HAP-1 (cell line): ENCODE results near the gene TIAM2.
"Not testable (repeated sequence)": the region's sequence is repeated elsewhere in the genome, so short reads cannot be mapped to it uniquely, and the experiment has no call there.

ENCODE experiments used
- DNase-seq, 2 experiments: peaks; one replicate each; pipeline ENCODE4 v3.0.0-alpha.2; 2016 to 2020; ENCODE audit warnings: low spot score in 2 of 2
- H3K27me3 ChIP-seq: fragments of 250-450 bp; sonication (Bioruptor Pico); 2 replicates; pipeline ENCODE4 v1.5.1; 2020; ENCODE audit warnings: low read depth, mild to moderate bottlenecking, moderate library complexity
- H3K36me3 ChIP-seq: fragments of 250-450 bp; sonication (Bioruptor Pico); replicated peaks from 2 replicates; pipeline ENCODE4 v1.5.1; 2020; ENCODE audit warnings: mild to moderate bottlenecking
- H3K4me1 ChIP-seq: fragments of 250-450 bp; sonication (Bioruptor Pico); 2 replicates; pipeline ENCODE4 v1.5.1; 2020; ENCODE audit warnings: mild to moderate bottlenecking
- H3K4me3 ChIP-seq: fragments of 250-450 bp; sonication (Bioruptor Pico); 2 replicates; pipeline ENCODE4 v1.5.1; 2020; ENCODE audit warnings: mild to moderate bottlenecking, moderate library complexity
- H3K9me3 ChIP-seq: fragments of 250-450 bp; sonication (Bioruptor Pico); 2 replicates; pipeline ENCODE4 v1.5.1; 2020; ENCODE audit warnings: mild to moderate bottlenecking, moderate library complexity
- in situ Hi-C: fragments of 300-500 bp; cut with MboI; formaldehyde crosslinking; loops from 3 replicates; pipeline ENCODE4 v1.14.3; 2020; ENCODE audit warnings: low sequenced_read_pairs, inconsistent platforms, mixed read lengths

TIAM2 gene

GRCh38 chr6:155222506-155222905 is 227.4 kb downstream of the TIAM2 start:
- in situ Hi-C loops: no loop called here
- Histone ChIP-seq H3K27me3 (no peaks in the 10 kb centered on the region), H3K9me3 (no peaks in the 10 kb centered on the region), H3K4me3 (no peak overlapping the region), H3K4me1 (peaks cover 11% of the 10 kb centered on the region), H3K36me3 (no peaks in the 10 kb centered on the region)
- no peak for DNase-seq

- no peak for DNase-seq
- Histone ChIP-seq H3K4me3 (no peak overlapping the region), H3K4me1 (no peaks in the 10 kb centered on the region), H3K9me3 (no peaks in the 10 kb centered on the region), H3K27me3 (no peaks in the 10 kb centered on the region), H3K36me3 (no peaks in the 10 kb centered on the region)
- in situ Hi-C loops: no loop called here
These were observed 228.7 kb downstream of the TIAM2 start for GRCh38 chr6:155223646-155224451.

GRCh38 chr6:155224618-155225017 is 229.5 kb downstream of the TIAM2 start:
- H3K4me3 ChIP-seq: no peak overlapping the region
- in situ Hi-C loops: no loop called here
- H3K27me3 ChIP-seq: no peaks in the 10 kb centered on the region
- no peaks in the 10 kb centered on the region for H3K4me1 ChIP-seq
- no peak for DNase-seq
- H3K36me3 ChIP-seq: no peaks in the 10 kb centered on the region
- H3K9me3 ChIP-seq: no peaks in the 10 kb centered on the region

- no peak for DNase-seq
- no peak overlapping the region for H3K4me3 ChIP-seq
- no peaks in the 10 kb centered on the region for H3K36me3 ChIP-seq
- H3K4me1 ChIP-seq: no peaks in the 10 kb centered on the region
- H3K27me3 ChIP-seq: no peaks in the 10 kb centered on the region
- H3K9me3 ChIP-seq: no peaks in the 10 kb centered on the region
- in situ Hi-C loops: no loop called here
These were observed 231.9 kb downstream of the TIAM2 start for GRCh38 chr6:155227046-155227445.

GRCh38 chr6:155228546-155229166 is 233.5 kb downstream of the TIAM2 start:
- Histone ChIP-seq H3K36me3 (no peaks in the 10 kb centered on the region), H3K9me3 (peaks cover 2% of the 10 kb centered on the region; the same call in 1 of the 2 replicates), H3K4me1 (no peaks in the 10 kb centered on the region), H3K27me3 (no peaks in the 10 kb centered on the region), H3K4me3 (no peak overlapping the region)
- DNase-seq: no peak
- in situ Hi-C loops: no loop called here

GRCh38 chr6:155230975-155231374 is 235.9 kb downstream of the TIAM2 start:
- DNase-seq, H3K36me3 ChIP-seq, H3K9me3 ChIP-seq, in situ Hi-C loops, H3K4me1 ChIP-seq, H3K4me3 ChIP-seq, H3K27me3 ChIP-seq: not testable (repeated sequence)

- Histone ChIP-seq H3K4me1 (no peaks in the 10 kb centered on the region), H3K9me3 (peaks cover 15% of the 10 kb centered on the region), H3K36me3 (no peaks in the 10 kb centered on the region), H3K4me3 (no peak overlapping the region), H3K27me3 (no peaks in the 10 kb centered on the region)
- in situ Hi-C loops: no loop called here
- no peak for DNase-seq
These were observed 237.7 kb downstream of the TIAM2 start for GRCh38 chr6:155232848-155233247.

- Histone ChIP-seq H3K4me3 (no peak overlapping the region), H3K27me3 (no peaks in the 10 kb centered on the region), H3K36me3 (no peaks in the 10 kb centered on the region), H3K4me1 (no peaks in the 10 kb centered on the region), H3K9me3 (peaks cover 23% of the 10 kb centered on the region)
- in situ Hi-C loops: no loop called here
- no peak for DNase-seq
These were observed 239.1 kb downstream of the TIAM2 start for GRCh38 chr6:155234167-155234566.

- Histone ChIP-seq H3K9me3 (peaks cover 23% of the 10 kb centered on the region), H3K4me1 (no peaks in the 10 kb centered on the region), H3K36me3 (no peaks in the 10 kb centered on the region), H3K4me3 (no peak overlapping the region), H3K27me3 (no peaks in the 10 kb centered on the region)
- in situ Hi-C loops: no loop called here
- no peak for DNase-seq
These were observed 239.6 kb downstream of the TIAM2 start for GRCh38 chr6:155234687-155235086.

- Histone ChIP-seq H3K4me3 (no peak overlapping the region), H3K27me3 (no peaks in the 10 kb centered on the region), H3K4me1 (no peaks in the 10 kb centered on the region), H3K9me3 (peaks cover 23% of the 10 kb centered on the region), H3K36me3 (no peaks in the 10 kb centered on the region)
- no peak for DNase-seq
- in situ Hi-C loops: no loop called here
These were observed 240.0 kb downstream of the TIAM2 start for GRCh38 chr6:155235087-155235486.

GRCh38 chr6:155237613-155238012 is 242.5 kb downstream of the TIAM2 start:
- no peaks in the 10 kb centered on the region for H3K36me3 ChIP-seq
- H3K27me3 ChIP-seq: no peaks in the 10 kb centered on the region
- no peak overlapping the region for H3K4me3 ChIP-seq
- in situ Hi-C loops: no loop called here
- H3K4me1 ChIP-seq: no peaks in the 10 kb centered on the region
- DNase-seq: no peak
- H3K9me3 ChIP-seq: peaks cover 23% of the 10 kb centered on the region

- Histone ChIP-seq H3K4me3 (no peak overlapping the region), H3K4me1 (no peaks in the 10 kb centered on the region), H3K9me3 (peaks cover 19% of the 10 kb centered on the region), H3K36me3 (no peaks in the 10 kb centered on the region), H3K27me3 (no peaks in the 10 kb centered on the region)
- in situ Hi-C loops: no loop called here
- DNase-seq: no peak
These were observed 245.9 kb downstream of the TIAM2 start for GRCh38 chr6:155240905-155241600.

GRCh38 chr6:155241966-155242365 is 246.9 kb downstream of the TIAM2 start:
- in situ Hi-C loops: no loop called here
- H3K4me3 ChIP-seq: no peak overlapping the region
- H3K4me1 ChIP-seq: no peaks in the 10 kb centered on the region
- no peaks in the 10 kb centered on the region for H3K27me3 ChIP-seq
- no peak for DNase-seq
- no peaks in the 10 kb centered on the region for H3K36me3 ChIP-seq
- peaks cover 16% of the 10 kb centered on the region for H3K9me3 ChIP-seq

GRCh38 chr6:155244434-155244833 is 249.3 kb downstream of the TIAM2 start:
- H3K36me3 ChIP-seq: no peaks in the 10 kb centered on the region
- no peaks in the 10 kb centered on the region for H3K4me1 ChIP-seq
- DNase-seq: no peak
- in situ Hi-C loops: no loop called here
- H3K27me3 ChIP-seq: no peaks in the 10 kb centered on the region
- H3K4me3 ChIP-seq: no peak overlapping the region
- H3K9me3 ChIP-seq: no peaks in the 10 kb centered on the region
